GM18873 (cell line): ENCODE data around the gene UNC5C.
A peak's percentile ranks its signal among the peaks of the same experiment; 100 is the strongest.
"Not testable (repeated sequence)": the region's sequence is repeated elsewhere in the genome, so short reads cannot be mapped to it uniquely, and the experiment has no call there.

Source experiments
- ATAC-seq: cut with Tn5 transposase; IDR thresholded peaks from one replicate; pipeline ENCODE4 v1.9.1; 2021; ENCODE audit warnings: mild to moderate bottlenecking, moderate library complexity, moderate number of reproducible peaks; ENCODE audit not compliant: unreplicated experiment, low FRiP score

UNC5C gene

GRCh38 chr4:95191537-95191936 is 357.2 kb downstream of the UNC5C start:
- no peak for ATAC-seq

DNA sequence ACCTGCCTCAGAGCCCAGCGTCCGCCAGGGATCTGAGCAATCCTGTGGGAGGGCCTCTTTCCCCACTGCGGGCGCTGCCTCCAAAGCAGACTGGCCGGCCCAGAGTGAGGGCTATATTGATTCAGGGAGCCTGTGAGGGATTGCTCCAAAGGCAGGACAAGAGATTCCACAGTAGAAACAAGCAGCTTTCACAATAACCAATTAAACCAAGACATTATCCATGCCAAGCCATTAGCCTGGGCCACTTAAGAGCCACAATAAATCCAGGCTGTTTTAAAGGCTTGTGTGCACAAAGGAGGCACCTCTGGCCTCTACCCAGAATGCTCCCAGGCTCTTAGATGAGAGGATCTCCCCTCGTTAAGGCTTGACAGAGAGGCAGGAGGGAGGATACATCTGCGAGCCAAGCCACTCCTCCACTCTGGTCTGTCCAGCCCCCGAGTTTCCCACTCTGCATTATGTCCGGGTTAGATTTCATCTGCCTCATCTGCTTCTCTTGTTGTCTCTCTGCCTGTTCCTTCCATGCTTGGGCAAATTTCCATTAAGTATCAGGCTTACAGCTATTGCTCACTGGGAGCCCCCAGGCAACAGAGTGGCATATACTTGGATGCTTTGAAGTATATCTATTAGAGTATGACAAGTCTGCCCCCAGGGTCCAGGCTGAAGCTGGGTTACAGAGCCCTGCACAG is 357.9 kb downstream of the UNC5C start:
- no peak for ATAC-seq

- no peak for ATAC-seq
These were observed 359.9 kb downstream of the UNC5C start for GRCh38 chr4:95188701-95189370.

DNA sequence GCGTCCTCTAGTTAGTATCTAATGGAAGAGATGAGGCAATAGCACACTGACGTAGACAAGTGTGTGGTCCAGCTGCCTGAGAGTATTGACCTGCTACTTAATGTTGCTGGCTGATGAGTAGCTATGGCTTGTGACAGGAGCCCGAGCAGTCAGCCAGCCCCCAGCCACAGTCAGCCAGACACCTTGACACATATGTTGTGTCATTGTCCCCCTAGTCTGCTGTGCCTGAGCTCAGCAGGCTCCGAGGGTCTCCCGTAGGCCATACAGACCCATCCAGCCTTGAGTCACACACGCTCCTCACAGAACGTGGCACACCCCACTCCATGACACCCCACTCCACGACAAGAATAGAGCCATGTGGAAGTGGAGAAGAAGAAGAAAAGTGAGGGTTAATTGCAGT is 362.1 kb downstream of the UNC5C start:
- no peak for ATAC-seq

GRCh38 chr4:95183656-95184408 is 364.9 kb downstream of the UNC5C start:
- no peak for ATAC-seq

DNA sequence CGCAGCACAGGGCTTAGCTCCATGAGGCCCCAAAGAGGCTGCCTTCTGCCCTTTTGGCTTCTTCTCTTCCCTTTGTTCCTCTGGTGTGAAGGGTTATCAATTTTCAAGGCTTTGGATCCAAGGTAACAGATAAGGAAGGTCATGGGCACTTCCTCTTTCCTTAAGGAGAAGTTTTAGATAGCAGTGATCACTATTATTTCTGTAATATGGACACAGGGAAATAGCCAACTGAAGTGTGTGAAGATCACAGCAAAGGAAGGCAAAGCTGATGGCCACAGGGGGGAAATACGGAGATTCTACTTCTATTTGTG is 366.8 kb downstream of the UNC5C start:
- no peak for ATAC-seq

- ATAC-seq = no peak
These were observed 367.4 kb downstream of the UNC5C start for GRCh38 chr4:95181243-95181995.

DNA sequence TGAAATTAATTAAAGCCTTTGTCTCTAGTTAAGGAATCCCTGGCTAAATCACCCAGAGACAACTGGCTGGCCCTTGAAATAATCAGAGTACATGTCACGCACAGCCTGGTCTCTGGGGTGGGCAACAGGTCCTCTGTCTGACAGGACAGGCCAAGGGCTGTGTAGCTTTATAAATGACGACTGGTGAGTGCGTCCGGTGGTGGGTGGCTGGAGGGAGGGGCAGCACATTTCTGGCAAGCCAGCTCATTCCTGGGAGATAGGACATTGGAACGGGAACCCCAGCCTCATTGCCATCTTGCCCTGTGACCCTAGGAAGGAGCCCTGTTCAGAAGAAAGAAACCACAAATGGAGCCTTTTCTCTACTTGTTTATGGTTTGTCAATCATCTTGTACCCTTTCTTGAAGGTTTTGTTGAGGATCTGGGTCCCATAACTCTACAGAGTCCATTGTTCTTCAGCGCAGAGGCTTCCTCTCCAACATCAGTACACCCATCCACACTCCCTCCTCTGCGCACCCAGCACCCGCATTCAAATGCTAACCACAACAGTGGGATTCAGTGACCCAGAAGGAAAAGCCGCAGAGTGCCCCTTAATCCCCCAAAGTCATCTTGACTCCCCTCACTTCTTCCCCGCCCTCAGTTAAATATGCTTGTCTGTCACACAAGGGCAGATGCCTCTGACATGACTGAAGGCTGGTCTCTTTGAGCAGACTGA is 368.1 kb downstream of the UNC5C start:
- no peak for ATAC-seq

- no peak for ATAC-seq
These were observed 369.8 kb downstream of the UNC5C start for GRCh38 chr4:95178938-95179337.

DNA sequence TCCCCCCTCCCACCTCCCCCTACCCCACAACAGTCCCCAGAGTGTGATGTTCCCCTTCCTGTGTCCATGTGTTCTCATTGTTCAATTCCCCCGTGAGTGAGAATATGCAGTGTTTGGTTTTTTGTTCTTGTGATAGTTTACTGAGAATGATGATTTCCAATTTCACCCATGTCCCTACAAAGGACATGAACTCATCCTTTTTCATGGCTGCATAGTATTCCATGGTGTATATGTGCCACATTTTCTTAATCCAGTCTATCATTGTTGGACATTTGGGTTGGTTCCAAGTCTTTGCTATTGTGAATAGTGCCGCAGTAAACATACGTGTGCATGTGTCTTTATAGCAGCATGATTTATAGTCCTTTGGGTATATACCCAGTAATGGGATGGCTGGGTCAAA is 377.4 kb downstream of the UNC5C start:
- ATAC-seq = not testable (repeated sequence)

DNA sequence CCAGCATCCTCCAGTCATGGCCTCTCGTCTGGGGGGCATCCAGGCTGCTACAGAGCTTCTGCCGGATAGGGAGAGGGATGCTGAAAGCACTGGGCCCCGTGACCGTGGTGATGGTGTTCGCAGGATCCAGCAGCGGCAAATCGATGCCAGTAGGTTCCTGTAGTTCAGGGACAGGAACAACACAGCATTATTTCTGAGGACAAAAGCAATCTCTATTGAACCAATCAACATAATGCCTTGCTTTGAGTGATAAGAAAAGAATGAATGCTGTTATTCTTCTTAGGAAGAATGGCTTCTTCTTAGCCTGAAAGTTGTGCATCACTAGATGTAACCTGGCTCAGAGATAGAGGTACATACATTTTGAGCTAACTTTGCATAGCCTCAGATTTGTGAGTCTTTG is 378.6 kb downstream of the UNC5C start:
- ATAC-seq = no peak

GRCh38 chr4:95167805-95168204 is 381.0 kb downstream of the UNC5C start:
- ATAC-seq = no peak

- ATAC-seq = peak; percentile 81
These were observed 382.7 kb downstream of the UNC5C start for GRCh38 chr4:95165926-95166524.

- no peak for ATAC-seq
These were observed 385.9 kb downstream of the UNC5C start for GRCh38 chr4:95162867-95163266.

DNA sequence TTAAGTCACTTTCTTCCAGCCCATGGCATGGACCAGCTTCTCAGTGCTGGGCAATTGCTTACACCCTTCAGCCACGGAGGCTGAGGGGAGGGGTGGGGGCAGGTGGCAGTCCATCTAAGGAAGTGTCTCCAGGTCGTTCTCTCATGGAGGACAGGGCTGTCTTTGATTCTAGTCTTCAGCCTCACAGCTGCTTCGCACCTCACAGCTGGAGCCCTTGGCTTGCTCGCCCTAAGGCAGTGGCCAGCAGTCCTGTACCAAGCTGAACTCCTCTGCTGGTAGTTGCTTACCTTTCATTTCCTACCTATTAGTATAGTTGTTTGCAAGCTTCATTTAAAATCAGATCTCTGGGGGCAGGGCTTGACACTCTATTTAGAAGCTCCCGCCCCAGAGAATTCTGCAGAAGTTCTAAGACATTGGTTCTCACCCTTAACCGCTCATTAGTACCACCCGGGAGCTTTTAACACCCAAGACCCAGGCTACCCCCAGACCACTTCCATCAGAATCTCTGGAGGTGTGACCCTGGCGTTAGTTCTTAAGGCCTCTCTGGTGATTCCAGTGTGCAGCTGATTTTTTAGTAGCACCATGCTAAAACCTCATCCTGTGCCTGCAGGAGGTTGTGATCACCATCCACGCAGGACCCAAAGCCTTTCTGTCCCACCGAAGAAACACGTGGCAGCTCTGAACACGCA is 386.8 kb downstream of the UNC5C start:
- no peak for ATAC-seq

DNA sequence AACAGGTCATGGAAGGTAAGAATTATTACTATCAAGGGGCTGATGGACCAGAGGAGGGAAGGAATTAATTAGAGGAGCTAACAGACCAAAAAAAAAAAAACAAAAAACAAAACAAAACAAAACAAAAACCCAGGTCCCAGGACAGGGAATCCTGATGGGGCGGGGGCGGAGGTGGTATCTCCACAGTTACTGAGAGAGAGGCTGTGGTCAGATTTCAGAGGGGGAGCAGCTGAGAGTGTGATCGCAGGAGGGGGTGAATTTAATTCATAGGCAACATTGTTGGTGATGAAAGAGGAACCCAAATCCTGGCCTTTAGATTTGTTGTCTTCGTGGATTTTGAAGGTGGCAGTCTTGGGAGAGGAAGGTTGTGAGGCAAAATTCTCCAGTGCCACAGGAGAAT is 389.4 kb downstream of the UNC5C start:
- no peak for ATAC-seq

DNA sequence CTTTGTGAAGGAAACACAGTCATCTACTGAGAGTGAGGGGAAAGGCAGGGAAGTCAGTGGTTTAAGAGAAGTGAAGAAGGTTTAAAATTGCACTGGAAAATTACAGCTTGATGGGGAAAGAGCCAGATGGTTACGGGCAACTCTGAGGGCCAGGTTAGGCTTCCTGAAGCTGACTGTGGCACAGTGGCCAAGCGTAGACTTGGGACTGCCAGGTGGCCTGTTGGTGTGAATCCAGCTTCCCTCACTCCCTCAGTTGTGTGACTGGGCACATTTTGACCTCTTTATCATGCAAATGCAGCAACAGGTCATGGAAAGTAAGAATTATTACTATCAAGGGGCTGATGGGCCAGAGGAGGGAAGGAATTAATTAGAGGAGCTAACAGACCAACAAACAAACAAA is 390.1 kb downstream of the UNC5C start:
- ATAC-seq = no peak

DNA sequence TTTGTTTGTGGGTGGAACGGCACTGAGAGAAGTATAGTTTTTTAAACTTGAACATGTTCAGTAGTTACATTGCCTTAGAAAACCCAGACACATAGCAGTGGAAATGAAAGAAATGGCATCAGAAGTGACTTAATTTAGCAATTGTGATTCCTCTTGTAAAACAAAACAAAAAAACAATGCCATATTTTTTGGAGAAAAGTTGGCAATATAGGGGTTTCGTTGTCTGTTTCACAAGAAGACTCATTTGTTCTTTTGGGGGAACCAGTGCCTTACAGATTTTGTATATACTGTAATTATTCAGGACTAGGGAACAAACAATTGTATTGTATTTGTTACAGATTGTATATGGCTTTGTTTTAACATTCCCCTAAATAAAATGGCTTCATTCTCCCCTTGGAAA is 390.7 kb downstream of the UNC5C start:
- ATAC-seq = no peak

DNA sequence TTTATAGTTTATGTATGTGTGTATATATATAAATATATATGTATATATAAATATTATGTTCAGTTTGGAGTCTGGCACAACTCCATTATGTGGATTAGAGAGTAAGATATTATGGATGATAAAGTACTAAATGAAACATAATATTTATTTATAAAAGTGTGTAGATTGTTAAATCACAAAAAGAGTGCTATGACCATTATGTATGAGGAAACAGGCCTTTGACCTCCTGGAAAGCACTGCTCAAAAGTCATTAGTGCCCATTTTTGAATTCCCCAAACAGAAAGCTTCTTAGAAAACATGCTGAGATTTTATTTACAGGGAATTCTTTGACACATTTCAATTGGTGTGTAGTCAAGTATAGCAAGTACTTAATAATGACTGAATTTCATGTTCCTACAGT is 391.2 kb downstream of the UNC5C start:
- ATAC-seq = no peak

- ATAC-seq = no peak
These were observed 392.4 kb downstream of the UNC5C start for GRCh38 chr4:95156452-95156765.
